HG03280 (cell line): ENCODE data around the gene BRD3.
"Not testable (repeated sequence)": the region's sequence is repeated elsewhere in the genome, so short reads cannot be mapped to it uniquely, and the experiment has no call there.

Experiments
- ATAC-seq: cut with Tn5 transposase; IDR thresholded peaks from one replicate; pipeline ENCODE4 v1.9.1; 2021; ENCODE audit warnings: mild to moderate bottlenecking, moderate library complexity; ENCODE audit not compliant: unreplicated experiment

Gene BRD3

GRCh38 chr9:134067904-134068743 lies at the start of gene BRD3:
BRD3 (minus strand) TSS chr9:134068026; CDS start chr9:134053477, 14,549 bp downstream.
- peak; percentile 84 for ATAC-seq

- no peak for ATAC-seq
Measured at GRCh38 chr9:134112561-134112960, 44.7 kb upstream of the BRD3 start.

GRCh38 chr9:134111064-134111463 lies 43.2 kb upstream of the BRD3 start:
- ATAC-seq, result no peak

- ATAC-seq, result no peak
Measured at GRCh38 chr9:134103391-134103998, 35.7 kb upstream of the BRD3 start.

DNA sequence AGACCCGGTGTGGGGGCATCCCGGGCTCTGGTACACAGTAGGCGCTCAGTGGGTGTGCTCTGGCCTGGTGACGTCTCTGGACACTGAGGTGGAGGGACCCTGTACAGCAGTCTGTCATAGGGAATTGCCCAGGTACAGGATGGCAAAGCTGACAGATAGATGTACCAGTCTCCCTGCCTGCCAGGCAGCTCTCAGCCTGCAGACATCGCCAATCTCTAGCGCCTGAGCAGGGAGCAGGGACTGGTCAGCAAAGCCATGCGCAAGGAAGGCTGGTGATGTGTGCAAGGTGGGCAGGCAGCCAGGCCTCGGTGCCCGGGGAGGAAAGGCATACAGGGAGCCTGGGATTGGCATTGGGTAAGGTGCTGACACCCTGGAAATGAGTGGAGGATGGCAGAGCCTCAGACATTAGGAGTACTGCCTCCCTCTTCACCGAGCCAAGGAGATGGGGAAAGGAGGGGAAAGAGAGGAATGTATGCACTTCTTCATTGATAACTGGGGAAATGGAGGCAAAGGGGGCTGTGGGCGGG lies 33.9 kb upstream of the BRD3 start:
- no peak for ATAC-seq

DNA sequence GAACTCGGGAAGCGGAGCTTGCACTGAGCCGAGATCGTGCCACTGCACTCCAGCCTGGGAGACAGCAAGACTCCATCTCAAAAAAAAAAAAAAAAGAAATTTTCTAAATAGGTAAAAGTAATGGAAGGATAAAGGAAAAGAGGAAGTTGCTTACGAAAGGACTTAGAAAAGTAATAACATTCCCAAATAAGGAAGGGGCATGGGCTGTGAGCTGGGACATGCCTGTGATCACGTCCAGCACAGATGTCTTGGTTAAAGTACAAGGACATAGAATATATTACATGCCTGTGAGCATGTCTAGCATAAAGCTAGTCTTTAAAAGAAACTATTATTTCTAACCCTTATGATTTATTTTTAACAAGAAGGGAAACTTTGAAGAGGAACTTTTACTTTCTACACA lies 33.3 kb upstream of the BRD3 start:
- ATAC-seq, result not testable (repeated sequence)

DNA sequence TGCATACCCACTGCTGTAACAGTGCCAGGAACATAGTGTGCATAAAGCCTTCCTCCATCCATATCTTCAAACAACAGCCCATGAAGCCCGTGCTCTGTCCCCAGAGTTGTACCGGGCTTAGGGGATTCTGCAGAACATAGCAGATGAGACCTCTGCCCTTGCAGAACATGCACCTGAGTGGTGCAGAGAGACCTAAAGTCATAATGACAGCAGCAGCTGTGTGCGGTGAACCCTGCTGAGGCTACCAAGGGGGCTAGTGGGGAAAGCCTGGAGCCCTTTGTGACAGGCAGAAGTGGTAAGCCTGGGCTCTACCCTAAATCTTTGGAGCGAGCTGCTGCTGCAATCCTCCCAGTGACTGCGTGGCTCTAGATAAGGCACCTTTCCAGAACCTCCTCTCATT lies 32.2 kb upstream of the BRD3 start:
- no peak for ATAC-seq

GRCh38 chr9:134099123-134099761 lies 31.4 kb upstream of the BRD3 start:
- no peak for ATAC-seq

- ATAC-seq, result no peak
Measured at GRCh38 chr9:134089972-134090371, 22.1 kb upstream of the BRD3 start.

DNA sequence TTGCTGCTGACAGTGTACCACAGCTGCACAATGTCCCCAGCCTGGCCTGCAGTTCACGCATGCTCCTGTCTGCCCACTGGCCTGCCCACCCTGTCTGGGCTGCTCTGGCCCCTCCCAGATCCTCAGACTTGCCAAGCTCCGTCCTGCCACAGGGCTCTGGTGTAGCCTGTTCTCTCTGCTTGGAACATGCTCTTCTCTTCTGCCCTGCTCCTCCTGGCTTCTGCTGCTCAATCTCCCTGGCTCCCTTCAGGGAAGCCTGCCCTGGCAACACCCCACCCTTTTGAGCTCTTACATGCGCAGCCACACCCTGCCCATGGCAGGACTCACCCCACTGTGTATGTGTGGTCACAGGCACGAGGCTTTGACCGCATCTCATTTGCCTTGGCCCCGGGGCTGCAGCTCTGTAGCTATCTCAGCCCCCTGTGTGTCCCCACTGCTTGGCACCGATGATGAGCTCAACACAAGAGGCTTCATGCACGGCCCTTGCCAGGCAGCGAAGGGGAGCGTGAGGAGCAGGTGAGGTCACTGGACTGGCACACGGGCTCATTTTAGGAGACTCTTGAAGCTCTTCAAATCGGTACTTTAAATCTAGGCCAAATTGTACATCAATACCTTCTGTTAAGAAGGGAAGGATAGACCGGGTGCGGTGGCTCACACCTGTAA lies 20.4 kb upstream of the BRD3 start:
- no peak for ATAC-seq

- no peak for ATAC-seq
Measured at GRCh38 chr9:134085674-134086073, 17.8 kb upstream of the BRD3 start.

DNA sequence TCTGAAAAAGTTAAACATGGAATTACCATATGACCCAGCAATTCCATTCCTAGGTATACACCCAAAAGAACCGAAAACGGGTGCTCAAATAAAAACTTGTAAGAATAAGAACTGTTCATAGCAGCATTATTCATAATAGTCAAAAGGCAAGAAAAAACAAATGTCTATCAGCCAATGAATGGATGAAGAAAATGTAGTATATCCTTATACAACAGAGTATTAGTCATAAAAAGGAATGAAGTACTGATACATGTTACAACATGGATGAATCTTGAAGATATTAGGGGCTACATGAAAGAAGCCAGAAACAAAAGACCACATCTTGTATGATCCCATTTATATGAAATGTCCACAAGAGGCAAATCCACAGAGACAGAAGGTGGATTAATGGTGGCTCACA lies 15.6 kb upstream of the BRD3 start:
- ATAC-seq, result no peak

GRCh38 chr9:134076644-134077043 lies 8.8 kb upstream of the BRD3 start:
- ATAC-seq, result no peak

DNA sequence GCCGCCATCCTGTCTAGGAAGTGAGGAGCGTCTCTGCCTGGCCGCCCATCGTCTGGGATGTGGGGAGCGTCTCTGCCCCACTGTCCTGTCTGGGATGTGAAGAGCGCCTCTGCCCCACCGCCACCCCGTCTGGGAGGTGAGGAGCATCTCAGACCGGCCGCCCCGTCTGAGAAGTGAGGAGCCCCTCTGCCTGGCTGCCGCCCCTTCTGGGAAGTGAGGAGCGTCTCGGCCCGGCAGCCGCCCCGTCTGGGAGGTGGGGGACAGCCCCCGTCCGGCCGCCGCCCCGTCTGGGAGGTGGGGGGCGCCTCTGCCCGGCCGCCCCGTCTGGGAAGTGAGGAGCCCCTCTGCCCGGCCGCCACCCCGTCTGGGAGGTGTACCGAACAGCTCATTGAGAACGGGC lies 7.9 kb upstream of the BRD3 start:
- ATAC-seq, result not testable (repeated sequence)

DNA sequence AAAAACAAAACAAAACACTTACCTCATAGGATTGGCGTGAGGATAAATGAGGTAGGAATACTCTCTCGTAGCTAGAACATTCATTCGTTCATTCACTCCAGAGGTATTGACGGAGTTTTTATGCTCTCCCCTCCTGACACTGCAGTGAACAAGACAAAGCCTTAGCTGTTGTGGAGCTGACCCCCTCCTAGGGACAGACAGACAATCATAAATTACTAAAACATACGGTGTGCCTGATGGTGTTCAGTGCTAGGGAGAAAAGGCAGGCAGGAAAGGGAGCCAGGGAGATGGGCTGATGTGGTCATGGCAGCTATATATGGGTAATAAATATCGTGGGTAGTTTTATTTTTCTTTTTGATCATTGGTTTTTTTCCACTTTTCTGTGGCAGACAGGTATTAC lies 5.7 kb upstream of the BRD3 start:
- ATAC-seq, result no peak

GRCh38 chr9:134072683-134073082 lies 4.9 kb upstream of the BRD3 start:
- not testable (repeated sequence) for ATAC-seq

- ATAC-seq, result no peak
Measured at GRCh38 chr9:134071149-134071548, 3.3 kb upstream of the BRD3 start.

GRCh38 chr9:134069480-134070399 lies 1.9 kb upstream of the BRD3 start:
- ATAC-seq, result no peak

- no peak for ATAC-seq
Measured at GRCh38 chr9:134068744-134069479, 1.1 kb upstream of the BRD3 start.
